GM21717 (cell line): Measurements from ENCODE around the gene OR2B2.
"Not testable (repeated sequence)": the region's sequence is repeated elsewhere in the genome, so short reads cannot be mapped to it uniquely, and the experiment has no call there.

Experiments used
- ATAC-seq: cut with Tn5 transposase; IDR thresholded peaks from one replicate; pipeline ENCODE4 v1.9.1; 2021; ENCODE audit warnings: mild to moderate bottlenecking, moderate library complexity; ENCODE audit not compliant: unreplicated experiment

The OR2B2 gene

GRCh38 chr6:27911956-27912446 lies at the start of gene OR2B2:
TSS of gene OR2B2 (minus strand) at chr6:27912396. CDS start at chr6:27912319, 77 bp downstream.
- no peak for ATAC-seq

GRCh38 chr6:27957516-27957915 lies 45.3 kb upstream of the OR2B2 start:
- ATAC-seq = no peak

GRCh38 chr6:27956941-27957340 lies 44.7 kb upstream of the OR2B2 start, which contains the start of gene OR2B6:
TSS of gene OR2B6 (plus strand) at chr6:27957241. CDS start at chr6:27957241, 0 bp downstream.
- no peak for ATAC-seq

- ATAC-seq = no peak
These were observed 38.8 kb upstream of the OR2B2 start for GRCh38 chr6:27951040-27951439.

- no peak for ATAC-seq
These were observed 36.0 kb upstream of the OR2B2 start for GRCh38 chr6:27948237-27948636.

GRCh38 chr6:27943072-27943471 lies 30.9 kb upstream of the OR2B2 start:
- ATAC-seq = not testable (repeated sequence)

GRCh38 chr6:27940766-27941165 lies 28.6 kb upstream of the OR2B2 start:
- no peak for ATAC-seq

- ATAC-seq = no peak
These were observed 19.0 kb upstream of the OR2B2 start for GRCh38 chr6:27931209-27931608.

GRCh38 chr6:27929930-27930329 lies 17.7 kb upstream of the OR2B2 start:
- not testable (repeated sequence) for ATAC-seq

- not testable (repeated sequence) for ATAC-seq
These were observed 15.8 kb upstream of the OR2B2 start for GRCh38 chr6:27928041-27928440.

- ATAC-seq = no peak
These were observed 12.0 kb upstream of the OR2B2 start for GRCh38 chr6:27924179-27924578.

GRCh38 chr6:27922949-27923348 lies 10.8 kb upstream of the OR2B2 start:
- no peak for ATAC-seq

- ATAC-seq = no peak
These were observed 4.2 kb downstream of the OR2B2 start for GRCh38 chr6:27908017-27908416.

- ATAC-seq = peak; percentile 78
These were observed 9.6 kb downstream of the OR2B2 start for GRCh38 chr6:27902335-27903314.

- no peak for ATAC-seq
These were observed 10.4 kb downstream of the OR2B2 start for GRCh38 chr6:27901801-27902200.

GRCh38 chr6:27900197-27900596 lies 12.0 kb downstream of the OR2B2 start:
- not testable (repeated sequence) for ATAC-seq

- no peak for ATAC-seq
These were observed 12.7 kb downstream of the OR2B2 start for GRCh38 chr6:27899543-27899942.

GRCh38 chr6:27897580-27898206 lies 14.5 kb downstream of the OR2B2 start:
- ATAC-seq = no peak

GRCh38 chr6:27896398-27896796 lies 15.8 kb downstream of the OR2B2 start:
- ATAC-seq = no peak

GRCh38 chr6:27894839-27895762 lies 17.1 kb downstream of the OR2B2 start:
- ATAC-seq = no peak
